ENCODE results near the gene USP10.

USP10 gene

DNA sequence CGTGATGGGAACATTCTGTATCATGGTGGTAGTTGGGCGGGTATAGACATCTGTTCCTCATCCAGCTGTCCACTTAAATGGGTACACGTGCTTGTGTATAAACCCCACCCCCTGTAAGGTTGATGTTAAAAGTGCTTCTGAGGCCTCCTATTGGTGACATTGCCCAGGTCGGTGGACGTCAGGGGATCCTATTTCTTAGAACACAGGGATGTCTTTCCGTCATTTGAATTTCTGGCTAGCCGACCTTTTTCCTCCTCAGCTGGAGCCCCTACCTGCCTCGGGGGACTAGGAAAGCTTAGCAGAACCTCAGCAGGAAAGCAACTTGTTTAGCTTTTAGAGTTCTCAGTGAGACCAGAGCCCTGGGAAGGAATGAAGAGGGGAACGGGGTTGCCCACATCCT is 103.3 kb downstream of the USP10 start:
- no peak for DNase-seq (ENCODE audit: low read depth in 3 of 3)

DNA sequence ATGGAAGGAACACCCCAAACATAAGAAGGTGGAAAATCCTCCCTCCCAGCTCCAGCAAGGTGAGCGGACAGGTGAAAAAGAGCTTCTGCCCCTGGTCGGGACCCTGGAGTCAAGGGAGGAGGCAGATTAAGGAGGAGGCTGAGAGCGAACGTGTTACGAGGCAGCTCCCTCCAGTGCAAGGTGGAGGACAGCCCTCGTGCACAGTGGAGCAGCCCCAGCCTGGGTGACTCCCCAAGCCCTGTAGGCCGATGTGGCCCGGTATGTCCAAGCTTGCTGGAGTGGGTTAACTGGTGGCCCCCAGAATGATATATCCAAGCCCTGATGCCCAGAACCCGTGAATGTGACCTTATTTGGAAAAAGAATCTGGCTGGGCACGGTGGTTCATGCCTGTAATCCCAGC is 104.5 kb downstream of the USP10 start:
- no peak for DNase-seq (ENCODE audit: low read depth in 3 of 3)

DNA sequence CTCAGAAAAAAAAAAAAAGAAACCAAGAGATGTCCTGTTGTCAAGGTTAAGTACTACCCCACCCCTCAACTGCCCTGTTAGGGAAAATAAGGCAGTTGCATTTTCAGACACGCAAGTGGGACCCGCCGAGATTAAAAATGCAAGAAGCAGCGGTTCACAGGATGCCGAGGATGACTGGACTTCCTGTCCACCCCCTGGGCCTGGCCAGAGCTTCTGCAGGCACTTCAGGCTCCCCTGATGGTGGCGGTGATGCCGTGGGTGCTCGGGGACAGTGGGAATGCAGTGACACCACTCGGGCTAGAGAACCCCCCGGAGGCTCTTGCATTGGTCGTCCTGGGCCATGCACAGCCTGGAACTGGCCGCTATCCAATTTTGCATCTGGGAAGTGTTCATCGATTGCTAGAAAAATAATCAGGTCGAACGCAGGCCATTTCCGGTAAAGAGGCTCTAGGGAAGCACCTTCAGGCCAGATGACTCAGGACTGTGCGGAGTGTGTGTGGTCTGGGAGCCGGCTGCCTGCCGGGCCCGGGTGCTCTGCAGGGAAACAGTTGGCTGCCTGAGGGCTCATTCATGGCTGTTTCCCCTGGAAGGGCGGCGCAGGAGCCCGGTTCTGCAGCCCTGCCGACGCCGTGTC is 106.6 kb downstream of the USP10 start:
- no peak for DNase-seq (ENCODE audit: low read depth in 3 of 3)

DNA sequence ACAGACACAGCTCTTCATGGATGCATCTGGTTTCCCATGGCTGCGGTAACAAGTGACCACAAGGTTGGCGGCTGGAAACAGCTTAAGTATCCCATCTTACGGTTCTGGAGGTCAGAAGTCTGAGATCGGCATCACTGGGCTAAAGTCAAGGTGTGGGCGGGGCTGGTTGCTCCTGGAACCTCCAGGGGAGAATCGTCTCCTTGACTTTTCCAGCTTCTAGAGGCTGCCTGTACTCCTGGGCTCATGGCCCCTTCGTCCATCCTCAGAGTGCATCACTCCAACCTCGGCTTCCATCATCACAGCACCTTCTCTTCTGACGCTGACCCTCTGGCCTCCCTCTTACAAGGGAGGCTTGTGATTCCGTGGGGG is 107.1 kb downstream of the USP10 start:
- no peak for DNase-seq (ENCODE audit: low read depth in 3 of 3)

DNA sequence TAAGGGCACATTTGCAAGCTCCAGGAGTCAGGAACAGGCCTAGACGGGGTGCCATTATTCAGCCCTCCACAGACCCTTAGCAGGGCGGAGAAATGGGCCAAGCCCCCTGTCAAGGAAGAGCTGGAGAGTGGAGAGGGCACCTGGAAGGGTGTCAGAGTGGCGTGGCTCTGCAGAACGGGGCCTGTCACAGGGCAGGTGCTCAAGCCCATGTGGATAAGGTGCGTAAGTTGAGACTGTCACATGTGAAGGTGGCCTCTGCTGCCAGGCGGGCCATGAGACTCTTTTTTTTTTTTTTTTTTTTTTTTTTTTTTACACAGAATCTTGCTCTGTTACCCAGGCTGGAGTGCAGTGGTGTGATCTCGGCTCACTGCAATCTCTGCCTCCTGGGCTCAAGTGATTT is 108.0 kb downstream of the USP10 start:
- no peak for DNase-seq (ENCODE audit: low read depth in 3 of 3)

DNA sequence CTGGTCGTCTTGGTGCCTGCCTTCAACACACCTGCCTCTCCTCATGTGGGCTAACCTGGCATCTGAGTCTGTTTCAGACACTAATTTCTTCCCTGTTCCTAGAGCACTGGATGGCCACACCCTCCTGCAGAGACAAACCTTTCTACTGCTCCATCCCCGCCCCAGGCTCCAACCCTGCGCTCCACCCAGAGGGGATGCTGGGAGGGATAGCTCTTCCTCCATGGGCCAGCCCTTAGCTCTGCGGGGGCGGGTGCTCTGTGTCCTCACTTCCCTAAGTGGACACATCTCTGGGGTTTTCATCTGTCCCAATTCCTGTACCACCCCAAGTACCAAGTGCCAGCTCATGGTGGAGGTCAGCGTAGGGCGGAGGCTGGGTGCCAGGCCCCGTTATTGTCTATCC is 109.0 kb downstream of the USP10 start:
- no peak for DNase-seq (ENCODE audit: low read depth in 3 of 3)

DNA sequence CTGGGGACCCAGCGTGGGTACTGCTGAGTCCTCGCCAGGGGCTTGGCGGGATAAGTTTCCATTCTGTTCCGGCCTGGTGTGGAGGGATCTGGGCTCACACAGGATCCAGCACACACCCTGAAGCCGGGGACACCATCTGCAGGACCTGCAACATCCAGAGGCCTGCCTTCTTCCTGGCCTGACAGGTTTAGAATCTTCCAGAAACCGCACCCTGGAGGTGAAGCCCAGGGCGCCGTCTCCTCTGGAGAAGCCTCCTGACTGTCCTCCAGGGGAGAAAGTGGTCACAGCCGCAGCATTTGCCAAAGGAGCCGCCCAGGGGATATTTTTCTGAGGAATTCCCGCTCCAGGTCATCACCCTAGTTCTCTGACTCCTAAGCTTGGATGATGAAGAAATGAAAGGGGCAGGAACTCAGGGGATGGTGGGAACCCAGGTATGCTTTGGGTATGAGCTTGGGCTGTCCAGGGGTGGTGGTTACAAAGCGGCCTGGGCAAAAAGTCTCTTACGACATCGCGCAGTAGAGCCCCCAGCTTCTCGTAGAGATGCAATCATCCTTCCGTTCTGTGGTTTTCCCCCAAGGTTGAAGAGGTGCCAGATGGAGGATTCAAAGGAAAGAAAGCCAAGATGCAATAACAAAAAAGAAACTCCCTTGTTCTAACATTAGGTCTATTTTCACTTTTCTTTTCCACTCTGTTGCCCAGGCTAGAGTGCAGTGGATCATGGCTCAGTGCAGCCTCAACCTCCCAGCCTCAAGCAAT is 110.9 kb downstream of the USP10 start:
- DNase-seq (ENCODE audit: low read depth in 3 of 3): peak in 1 of 3 donors; percentile 12

DNA sequence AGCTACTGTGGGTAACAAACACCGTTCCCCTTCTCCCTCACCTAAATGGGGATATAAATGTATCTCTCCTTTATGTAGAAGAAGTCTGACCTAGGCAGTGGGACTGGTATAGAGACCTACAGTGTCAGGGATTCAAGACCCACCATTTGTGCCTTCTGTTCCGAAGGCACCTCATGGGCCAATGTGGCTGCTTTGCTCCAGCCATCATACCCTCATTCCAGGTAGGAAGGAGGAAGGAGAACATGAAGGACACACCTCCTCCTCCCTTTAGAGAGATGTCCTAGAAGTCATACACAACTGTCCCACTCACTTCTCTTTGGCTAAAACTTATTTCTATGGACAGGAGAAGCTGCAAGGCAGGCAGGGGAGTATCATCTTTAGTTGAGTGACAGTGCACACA is 111.7 kb downstream of the USP10 start:
- DNase-seq (ENCODE audit: low read depth in 3 of 3): no peak

DNA sequence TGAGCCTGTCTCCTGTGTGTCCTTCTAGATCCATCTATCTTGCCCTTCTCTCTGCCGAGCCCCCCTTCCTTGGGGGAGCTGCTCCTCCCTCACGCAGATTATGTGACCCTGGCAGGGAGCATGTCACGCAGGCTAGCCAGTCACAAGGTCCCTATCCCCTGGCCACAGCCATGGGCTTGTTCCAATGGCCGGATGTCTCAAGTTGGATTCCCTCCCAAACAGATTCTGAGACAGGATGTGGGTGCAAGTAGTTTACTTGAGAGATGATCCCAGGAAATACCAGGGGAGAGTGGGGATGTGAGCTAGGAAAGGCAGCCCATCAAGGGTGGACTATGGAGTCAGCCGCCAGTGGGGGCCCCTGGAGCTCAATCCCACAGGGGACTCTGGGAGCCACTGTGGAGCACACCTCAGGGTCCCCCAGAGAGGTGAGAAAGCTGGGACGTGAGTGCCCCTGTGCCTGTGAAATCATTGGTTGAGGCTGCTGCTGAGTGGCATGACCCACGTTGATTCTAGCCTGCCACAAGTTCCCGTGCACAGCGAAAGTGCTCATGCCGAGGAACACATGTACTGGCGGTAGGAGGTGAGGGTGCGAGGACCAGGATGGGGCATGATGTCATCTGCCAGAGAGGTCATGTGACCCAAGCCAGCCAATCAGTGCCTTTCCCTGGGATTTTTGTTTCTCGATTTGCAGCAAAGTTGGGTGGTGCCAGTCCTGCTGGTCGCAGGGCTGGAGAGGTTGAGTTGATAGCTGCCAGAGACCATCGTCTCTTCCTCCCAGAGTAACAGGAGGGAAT is 113.5 kb downstream of the USP10 start:
- DNase-seq (ENCODE audit: low read depth in 3 of 3): no peak

DNA sequence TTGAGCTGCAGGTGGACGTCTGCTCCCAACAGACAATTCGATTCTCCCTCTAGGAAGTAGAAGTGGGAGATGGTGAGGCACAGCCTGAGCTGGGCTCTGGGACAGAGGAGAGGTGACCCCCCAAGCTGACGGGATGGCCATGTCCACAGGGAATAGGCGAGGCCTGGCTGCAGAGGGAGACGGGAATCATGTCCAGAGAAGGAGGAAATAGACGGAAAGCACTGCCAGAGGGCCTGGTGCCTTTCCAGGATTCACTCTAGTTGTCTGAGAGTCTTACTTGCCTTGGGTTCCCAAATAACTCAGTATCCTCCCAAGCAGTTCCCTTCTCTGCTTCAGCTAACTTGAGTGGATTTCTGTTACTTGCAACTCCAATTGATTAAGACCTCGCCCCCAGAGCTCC is 115.7 kb downstream of the USP10 start:
- no peak for DNase-seq (ENCODE audit: low read depth in 3 of 3)

DNA sequence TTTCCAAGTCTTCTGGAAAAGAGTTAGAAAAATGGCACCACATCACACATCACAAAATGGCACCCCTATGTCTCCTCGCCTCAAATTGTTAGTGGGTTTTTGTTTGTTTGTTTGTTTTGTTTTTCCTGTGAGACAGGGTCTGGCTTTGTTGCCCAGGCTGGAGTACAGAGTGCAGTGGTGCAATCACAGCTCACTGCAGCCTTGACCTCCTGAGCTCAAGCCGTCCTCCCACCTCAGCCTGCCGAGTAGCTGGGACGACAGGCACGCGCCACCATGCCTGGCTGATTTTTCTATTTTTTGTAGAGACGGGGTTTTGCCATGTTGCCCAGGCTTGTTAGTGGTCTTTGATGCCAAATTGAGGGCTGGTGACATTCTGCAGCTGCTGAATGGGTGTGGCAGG is 116.2 kb downstream of the USP10 start:
- no peak for DNase-seq (ENCODE audit: low read depth in 3 of 3)

DNA sequence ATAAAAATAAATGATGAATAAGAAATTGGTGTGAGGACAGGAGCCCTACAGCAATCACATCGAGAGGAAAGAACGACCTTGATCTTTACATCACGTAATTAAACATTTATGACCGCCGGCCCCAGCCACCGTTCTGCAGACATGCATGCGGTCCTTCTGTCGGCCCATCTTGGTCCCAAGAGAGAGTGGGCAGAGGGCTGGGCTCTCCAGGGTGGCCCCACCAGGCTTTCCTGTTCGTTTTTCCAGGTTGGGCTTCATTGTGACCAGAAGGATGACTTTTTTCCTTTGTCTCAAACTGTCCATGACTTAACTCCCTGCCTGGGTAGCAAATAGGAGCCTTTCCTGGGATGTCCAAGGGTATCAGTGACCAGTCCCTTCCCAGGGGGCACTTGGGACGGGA is 116.7 kb downstream of the USP10 start:
- no peak for DNase-seq (ENCODE audit: low read depth in 3 of 3)

DNA sequence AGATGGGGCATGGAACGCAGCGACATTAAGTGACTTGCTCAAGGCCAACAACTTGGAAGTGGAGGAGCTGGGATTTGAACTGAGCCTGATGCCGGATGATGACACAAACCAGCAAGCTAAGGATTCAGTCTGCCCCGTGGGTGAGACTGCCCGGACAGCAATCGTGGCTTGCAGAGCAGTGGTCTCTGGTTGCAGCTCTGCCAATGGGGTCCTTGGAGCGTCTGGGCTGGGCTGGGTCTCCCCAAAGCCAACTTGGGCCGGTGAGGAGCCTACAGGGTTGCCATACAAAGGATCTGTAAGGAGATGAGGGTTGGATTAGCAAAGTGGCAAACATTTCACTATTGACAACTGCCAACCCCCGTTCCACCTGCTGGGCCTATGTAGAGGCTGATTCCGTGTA is 117.4 kb downstream of the USP10 start:
- DNase-seq (ENCODE audit: low read depth in 3 of 3): no peak

DNA sequence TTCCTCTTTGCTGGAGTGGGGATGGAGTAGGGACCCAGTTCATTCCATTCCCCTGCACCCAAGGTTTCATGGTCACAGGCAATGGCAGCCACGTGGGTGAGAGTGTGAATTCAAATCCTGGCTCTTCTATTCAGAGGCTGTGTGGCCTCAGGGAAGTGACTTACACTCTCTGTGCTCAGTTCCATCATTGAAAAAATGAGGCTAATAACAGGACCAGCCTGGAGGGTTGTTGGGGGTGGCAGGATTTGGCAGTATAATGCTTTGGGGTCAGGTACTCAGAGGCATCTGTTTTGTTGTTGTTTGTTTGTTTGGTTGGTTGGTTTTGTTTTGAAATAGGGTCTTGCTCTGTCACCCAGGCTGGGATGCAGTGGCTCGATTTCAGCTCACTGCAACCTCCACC is 117.8 kb downstream of the USP10 start:
- DNase-seq (ENCODE audit: low read depth in 3 of 3): no peak

DNA sequence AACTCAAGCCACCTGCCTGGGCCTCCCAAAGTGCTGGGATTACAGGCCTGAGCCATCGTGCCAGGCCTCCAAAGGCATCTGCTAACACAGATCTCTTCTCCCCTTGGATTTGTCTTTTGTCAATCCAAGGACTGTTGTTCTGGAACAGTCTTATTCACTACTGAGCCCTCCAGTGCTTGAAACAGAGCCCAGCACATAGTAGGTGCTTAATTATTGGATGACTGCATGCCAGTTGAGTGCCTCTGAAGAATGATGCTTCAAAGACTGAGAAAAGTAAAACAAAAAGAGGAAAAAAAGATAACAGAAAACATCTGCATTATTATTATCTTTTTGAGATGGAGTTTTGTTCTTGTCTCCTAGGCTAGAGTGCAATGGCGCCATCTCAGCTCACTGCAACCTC is 118.3 kb downstream of the USP10 start:
- DNase-seq (ENCODE audit: low read depth in 3 of 3): no peak

DNA sequence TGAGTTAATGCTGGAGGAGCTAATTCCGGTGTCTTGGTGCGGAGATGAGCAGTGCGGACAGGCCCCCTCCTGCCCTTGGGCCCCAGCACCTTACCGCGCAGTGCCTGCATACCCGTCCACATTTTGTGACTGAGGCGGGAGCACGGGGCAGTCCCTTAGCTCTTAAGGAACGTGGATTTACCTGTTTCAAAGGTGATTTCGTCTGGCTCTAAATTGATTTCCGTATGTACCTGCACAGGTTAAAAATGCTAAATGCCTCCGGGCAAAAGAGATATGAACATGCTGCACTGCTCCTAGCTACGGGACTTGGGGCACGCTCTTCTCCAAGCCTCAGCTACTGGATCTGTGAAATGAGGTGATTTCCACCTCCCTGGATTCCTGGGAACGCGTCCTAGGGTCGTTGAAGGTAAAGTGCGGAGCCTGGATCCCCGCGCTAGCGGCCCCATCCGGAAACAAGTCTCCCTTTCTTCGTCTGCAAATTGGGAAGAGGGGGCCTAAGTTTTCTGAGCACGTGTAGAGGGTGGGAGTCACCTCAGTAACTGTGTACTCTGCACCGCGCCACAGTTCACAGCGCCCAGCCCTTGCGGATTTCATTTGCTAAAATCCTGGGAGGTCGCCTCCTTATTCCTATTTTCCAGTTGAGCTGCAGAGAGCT is 119.3 kb downstream of the USP10 start:
- DNase-seq (ENCODE audit: low read depth in 3 of 3): no peak

DNA sequence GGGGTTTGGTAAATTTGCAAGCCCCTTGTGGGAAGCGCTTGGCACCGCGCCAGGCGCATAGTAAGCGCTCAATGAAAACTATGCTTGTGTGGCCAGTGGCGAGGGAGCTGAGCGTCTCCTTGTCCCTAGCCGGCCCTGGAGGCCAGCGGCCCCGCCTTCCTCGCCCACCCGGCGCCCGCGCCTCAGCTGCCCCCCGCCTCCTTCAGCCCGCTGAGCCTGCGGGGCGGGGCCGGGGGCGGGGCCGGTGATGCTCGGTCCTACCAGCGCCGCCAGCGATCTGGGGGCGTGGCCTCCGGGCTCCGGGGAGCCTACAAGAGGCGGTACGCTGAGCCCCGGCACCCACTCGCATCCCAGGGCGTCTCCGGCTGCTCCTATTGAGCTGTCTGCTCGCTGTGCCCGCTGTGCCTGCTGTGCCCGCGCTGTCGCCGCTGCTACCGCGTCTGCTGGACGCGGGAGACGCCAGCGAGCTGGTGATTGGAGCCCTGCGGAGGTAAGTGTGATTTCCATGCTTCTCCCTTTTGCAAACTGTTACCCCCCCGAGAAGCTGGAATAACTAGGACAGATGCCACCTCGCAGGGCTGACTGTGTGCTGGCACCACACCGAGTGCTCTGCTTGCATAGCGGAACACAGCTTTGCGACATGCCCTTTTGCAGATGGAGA is 120.0 kb downstream of the USP10 start, which contains the start of gene CRISPLD2:
Gene CRISPLD2, plus strand, starts transcription at position 342 of the 661 bp plus-strand sequence. CDS start 18,511 bp downstream, outside the sequence.
- DNase-seq (ENCODE audit: low read depth in 3 of 3): peak; percentile 71 to 94 (median 77)

DNA sequence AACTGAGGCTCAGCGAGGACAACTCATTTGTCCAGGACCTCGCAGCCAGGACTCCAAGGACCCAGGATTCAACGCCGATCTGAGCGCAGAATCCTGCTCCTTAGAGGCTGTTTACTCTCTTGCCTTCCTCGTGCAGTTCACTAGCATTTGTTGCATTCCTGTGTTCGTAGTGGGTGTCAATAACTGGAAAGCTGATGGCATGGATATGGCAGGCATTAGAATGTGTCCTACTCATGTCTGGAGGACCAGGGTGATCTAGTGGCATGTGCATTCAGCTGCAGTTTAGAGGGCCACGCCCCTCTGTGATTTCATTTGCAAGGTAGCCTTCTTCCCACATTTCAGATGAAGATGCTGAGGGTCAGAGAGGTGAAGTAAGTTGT is 120.5 kb downstream of the USP10 start:
- DNase-seq (ENCODE audit: low read depth in 3 of 3): no peak

DNA sequence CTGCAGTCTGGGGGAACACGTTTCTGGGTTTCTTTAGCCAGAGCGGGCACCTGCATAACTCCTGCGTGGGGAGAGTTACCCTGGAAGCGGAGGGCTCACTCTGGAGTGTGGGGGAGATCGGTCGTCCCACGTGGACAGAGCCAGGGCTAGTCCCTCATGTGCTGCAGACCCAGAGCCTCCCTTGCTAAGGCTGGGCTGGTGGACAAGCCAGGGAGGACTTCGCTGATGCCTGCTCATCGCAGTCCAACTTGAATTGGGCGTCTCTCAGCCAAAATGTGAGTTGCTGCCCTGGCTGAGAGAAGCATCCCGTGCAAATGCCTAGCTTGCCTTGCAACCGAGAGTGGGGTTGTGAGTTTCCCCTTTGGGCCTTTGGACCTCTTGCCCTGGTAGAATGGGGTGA is 121.0 kb downstream of the USP10 start:
- no peak for DNase-seq (ENCODE audit: low read depth in 3 of 3)

DNA sequence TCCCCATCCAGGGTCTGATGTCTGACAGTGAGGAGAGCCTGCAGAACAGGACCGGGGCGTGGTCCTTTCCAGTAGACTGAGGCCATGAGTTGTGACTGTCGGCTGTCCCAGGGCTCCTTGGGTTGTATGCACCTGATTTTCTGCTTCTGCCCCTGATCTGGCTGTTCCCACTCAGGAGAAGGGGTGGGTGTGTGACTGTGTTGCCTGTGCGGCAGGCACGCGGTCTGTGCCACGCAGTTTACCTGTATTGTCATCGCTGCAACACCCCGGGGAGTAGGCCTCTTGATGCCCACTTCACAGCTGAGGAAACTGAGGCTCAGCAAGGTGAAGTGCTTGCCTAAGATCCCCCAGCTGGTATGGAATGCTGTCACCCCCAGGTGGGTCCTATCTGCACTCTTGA is 121.4 kb downstream of the USP10 start:
- DNase-seq (ENCODE audit: low read depth in 3 of 3): no peak

DNA sequence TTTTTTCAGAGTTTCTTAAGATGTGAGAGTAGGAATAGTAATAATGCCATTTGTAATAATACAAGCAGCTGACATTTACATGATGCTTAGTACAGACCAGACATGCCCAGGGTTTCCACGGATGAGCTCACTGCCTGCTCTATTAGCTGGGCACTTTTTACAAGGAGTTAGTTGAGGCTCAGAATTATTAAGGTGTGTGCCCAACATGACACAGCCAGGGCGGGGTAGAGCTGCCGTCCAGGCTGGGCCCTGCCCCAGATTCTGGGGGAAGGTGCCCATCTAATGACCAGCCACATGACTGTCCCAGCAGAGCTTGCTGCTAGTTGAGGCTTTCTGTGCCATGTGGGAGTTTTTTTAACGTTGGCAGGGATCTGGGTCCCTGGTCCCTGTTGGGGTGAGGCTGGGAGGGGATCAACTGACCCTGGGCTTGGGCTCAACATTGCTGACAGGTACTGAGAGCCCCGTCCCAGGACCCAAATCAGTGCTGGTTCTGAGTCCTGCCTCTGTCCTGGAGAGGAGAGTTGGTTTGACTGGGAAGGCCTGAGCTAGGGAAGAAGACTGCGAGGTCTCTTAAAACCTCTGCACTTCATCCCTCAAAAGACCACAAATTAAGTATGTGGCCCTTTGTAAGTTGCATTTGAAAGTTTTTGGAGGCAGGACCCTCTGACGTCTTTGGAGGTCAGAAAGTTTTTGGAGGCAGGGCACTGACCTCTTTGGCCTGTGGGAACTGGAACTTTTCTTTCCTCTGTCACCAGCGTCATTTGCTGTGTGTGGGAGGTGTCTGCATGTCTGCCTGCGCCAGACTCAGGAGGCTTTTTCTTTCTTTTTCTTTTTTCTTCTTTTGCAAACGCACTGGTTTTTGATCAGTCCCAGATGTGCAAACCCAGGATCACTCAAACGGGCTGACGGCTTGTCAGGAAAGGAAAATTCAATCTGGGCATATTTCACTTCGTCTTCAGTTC is 122.2 kb downstream of the USP10 start:
- DNase-seq (ENCODE audit: low read depth in 3 of 3): no peak

All from stimulated activated CD4-positive, alpha-beta T cell treated with anti-CD3 and anti-CD28 coated beads, TNF-alpha, amount 100 ng/mL, for 48 hours (primary cell).